Suprapubic skin (tissue), 4 donors: ENCODE data around the gene MAP3K4.

Experiments
- EP300 ChIP-seq: sonication (generic); formaldehyde crosslinking; IDR thresholded peaks from one replicate; pipeline ENCODE4 v1.6.1; 2017; ENCODE audit warnings: antibody characterized with exemption
- POLR2A ChIP-seq, 2 donors: fragments of 450-650 bp; IDR thresholded peaks; one replicate each; pipeline ENCODE4 v1.6.1; 2017; ENCODE audit warnings: antibody characterized with exemption in 2 of 2, mild to moderate bottlenecking in 2 of 2, moderate library complexity in 2 of 2
- POLR2AphosphoS5 ChIP-seq, 3 donors: sonication (generic); formaldehyde crosslinking; IDR thresholded peaks; one replicate each; pipeline ENCODE4 v1.6.1; 2017; ENCODE audit warnings: antibody characterized with exemption in 3 of 3
- TF ChIP-seq, protein P1 (sequence below), 2 donors: fragments of 200-600 bp in 1 of 2; fragments of 450-650 bp in 1 of 2; sonication (generic) in 1 of 2; IDR thresholded peaks; one replicate each; pipeline ENCODE4 v1.5.1; 2016 to 2019; ENCODE audit warnings: antibody characterized with exemption in 2 of 2, mild to moderate bottlenecking in 1 of 2, moderate library complexity in 1 of 2

DNA sequence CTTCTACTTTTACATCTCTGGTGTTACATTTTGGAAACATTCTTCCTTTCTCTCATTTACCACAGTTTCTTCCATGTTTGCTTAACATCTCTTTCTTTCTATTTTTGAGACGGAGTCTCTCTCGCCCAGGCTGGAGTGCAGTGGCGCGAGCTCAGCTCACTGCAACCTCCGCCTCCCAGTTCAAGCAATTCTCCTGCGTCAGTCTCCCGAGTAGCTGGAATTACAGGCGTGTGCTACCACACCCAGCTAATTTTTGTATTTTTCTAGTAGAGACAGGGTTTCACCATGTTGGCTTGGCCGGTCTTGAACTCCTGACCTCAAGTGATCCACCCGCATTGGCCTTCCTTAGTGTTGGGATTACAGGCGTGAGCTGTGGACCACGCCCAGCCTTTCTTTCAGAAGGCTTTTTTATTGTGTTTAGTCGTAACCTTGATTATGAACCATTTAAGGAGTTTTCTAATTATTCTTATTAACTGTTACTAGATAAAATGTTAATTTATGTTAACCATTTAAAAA, 27.8 kb downstream of the MAP3K4 start:
- TF ChIP-seq, protein P1, sequence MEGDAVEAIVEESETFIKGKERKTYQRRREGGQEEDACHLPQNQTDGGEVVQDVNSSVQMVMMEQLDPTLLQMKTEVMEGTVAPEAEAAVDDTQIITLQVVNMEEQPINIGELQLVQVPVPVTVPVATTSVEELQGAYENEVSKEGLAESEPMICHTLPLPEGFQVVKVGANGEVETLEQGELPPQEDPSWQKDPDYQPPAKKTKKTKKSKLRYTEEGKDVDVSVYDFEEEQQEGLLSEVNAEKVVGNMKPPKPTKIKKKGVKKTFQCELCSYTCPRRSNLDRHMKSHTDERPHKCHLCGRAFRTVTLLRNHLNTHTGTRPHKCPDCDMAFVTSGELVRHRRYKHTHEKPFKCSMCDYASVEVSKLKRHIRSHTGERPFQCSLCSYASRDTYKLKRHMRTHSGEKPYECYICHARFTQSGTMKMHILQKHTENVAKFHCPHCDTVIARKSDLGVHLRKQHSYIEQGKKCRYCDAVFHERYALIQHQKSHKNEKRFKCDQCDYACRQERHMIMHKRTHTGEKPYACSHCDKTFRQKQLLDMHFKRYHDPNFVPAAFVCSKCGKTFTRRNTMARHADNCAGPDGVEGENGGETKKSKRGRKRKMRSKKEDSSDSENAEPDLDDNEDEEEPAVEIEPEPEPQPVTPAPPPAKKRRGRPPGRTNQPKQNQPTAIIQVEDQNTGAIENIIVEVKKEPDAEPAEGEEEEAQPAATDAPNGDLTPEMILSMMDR (IDR thresholded peaks at IDR 0.05): no peak
- TF ChIP-seq POLR2AphosphoS5 (IDR thresholded peaks at IDR 0.05) (no peak), POLR2A (IDR thresholded peaks at IDR 0.05) (no peak), EP300 (no peak)
